ENCODE data around the gene ABLIM1. TPM values are rescaled to one million over a fixed set of nuclear protein-coding genes. Genes with fewer than 3 reads are reported as not detected.
A peak's percentile ranks its signal among the peaks of the same experiment; 100 is the strongest.

The ABLIM1 gene
- total and polyA plus RNA-seq, 2 of the 13 experiments (the other 11 are each of a cell fraction or from before 2014, with no cell fraction given): 59.4 to 92.7 TPM

DNA sequence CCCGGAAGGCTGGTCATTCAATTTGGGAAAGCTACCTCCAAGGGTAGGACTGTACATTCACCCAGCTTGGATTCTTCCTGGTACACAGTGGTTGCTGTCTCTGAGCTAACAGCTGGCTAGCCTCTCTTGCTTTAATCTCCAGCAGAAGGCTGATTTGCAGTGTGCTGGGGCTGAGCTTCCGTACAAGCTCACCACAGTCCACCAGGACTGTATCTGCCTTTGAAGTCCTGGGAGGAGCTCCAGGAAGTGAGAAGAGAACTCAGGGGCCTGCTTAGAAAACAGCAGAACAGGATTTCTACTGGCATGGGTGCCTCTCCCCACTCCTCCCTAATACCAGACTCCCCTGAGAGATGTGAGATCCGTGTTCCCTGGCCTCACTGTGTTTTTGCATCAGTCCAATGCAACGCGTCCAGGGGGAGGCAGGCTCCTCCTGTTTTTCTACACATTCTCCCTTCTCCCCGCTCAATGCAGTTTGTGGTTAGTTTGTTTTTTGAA is 260.4 kb downstream of the ABLIM1 start:
- TF ChIP-seq HOXA7 (CRISPR knock-in tag; IDR thresholded peaks at IDR 0.05) (no peak), ZNF746 (CRISPR knock-in tag; IDR thresholded peaks at IDR 0.05) (no peak), IKZF4 (CRISPR knock-in tag; IDR thresholded peaks at IDR 0.05; ENCODE audit: borderline replicate concordance, low read depth, not compliant biosample characterization) (no peak), ZNF230 (CRISPR knock-in tag; IDR thresholded peaks at IDR 0.05) (no peak), DNMT1 (CRISPR knock-in tag; IDR thresholded peaks at IDR 0.05) (no peak), ZFP90 (CRISPR knock-in tag; IDR thresholded peaks at IDR 0.05; ENCODE audit: borderline replicate concordance) (no peak), HINFP (CRISPR knock-in tag; IDR thresholded peaks at IDR 0.05; ENCODE audit: low read depth) (no peak), NPAS2 (CRISPR knock-in tag; IDR thresholded peaks at IDR 0.05; ENCODE audit: borderline replicate concordance) (no peak), ZNF44 (CRISPR knock-in tag; IDR thresholded peaks at IDR 0.05) (no peak), SMYD3 (CRISPR knock-in tag; IDR thresholded peaks at IDR 0.05) (no peak), MED13 (CRISPR knock-in tag; IDR thresholded peaks at IDR 0.05) (no peak), ADNP (CRISPR knock-in tag; IDR thresholded peaks at IDR 0.05) (no peak), PITX1 (CRISPR knock-in tag; IDR thresholded peaks at IDR 0.05) (no peak), SETDB1 (CRISPR knock-in tag; IDR thresholded peaks at IDR 0.05; ENCODE audit: borderline replicate concordance) (no peak), ZNF33B (CRISPR knock-in tag; IDR thresholded peaks at IDR 0.05) (no peak), PAWR (CRISPR knock-in tag; IDR thresholded peaks at IDR 0.05; ENCODE audit: borderline replicate concordance) (no peak), CEBPB (IDR thresholded peaks at IDR 0.05; ENCODE audit: borderline replicate concordance, low read depth, low read length) (no peak), CC2D1A (CRISPR knock-in tag; IDR thresholded peaks at IDR 0.05) (no peak), KLF16 (CRISPR knock-in tag; IDR thresholded peaks at IDR 0.05) (no peak)
- TF ChIP-seq, protein P1, sequence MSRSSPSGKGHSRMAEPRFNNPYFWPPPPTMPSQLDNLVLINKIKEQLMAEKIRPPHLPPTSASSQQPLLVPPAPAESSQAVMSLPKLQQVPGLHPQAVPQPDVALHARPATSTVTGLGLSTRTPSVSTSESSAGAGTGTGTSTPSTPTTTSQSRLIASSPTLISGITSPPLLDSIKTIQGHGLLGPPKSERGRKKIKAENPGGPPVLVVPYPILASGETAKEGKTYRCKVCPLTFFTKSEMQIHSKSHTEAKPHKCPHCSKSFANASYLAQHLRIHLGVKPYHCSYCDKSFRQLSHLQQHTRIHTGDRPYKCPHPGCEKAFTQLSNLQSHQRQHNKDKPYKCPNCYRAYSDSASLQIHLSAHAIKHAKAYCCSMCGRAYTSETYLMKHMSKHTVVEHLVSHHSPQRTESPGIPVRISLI (CRISPR knock-in tag; IDR thresholded peaks at IDR 0.05; ENCODE audit: borderline replicate concordance): no peak
- intact Hi-C loops (cut with micrococcal nuclease; ENCODE audit: unreplicated experiment): no loop called here
- CTCF ChIA-PET (ENCODE audit: low intra/inter-chr PET ratio, low total read pairs): no interaction called here
- DNase-seq (ENCODE audit: low spot score): no peak
- BruUV-seq (replicated peaks): no TSS peak
- WGBS (ENCODE audit: low lambda C conversion rate): 24% methylated on average over 5 of the region's 6 CpGs
- Histone ChIP-seq H3K9ac (ENCODE audit: insufficient read depth, low read depth, low read length) (no peak overlapping the region), H3K4me2 (ENCODE audit: low read depth, low read length) (no peak overlapping the region), H4K20me1 (ENCODE audit: insufficient read depth, low read length) (no peaks in the 10 kb centered on the region), H3K79me2 (ENCODE audit: insufficient read depth, low read length) (no peaks in the 10 kb centered on the region), H3K27me3 (ENCODE audit: control insufficient read depth in 1 of 2, insufficient read depth in 2 of 2, low read length in 2 of 2) (peaks cover 5 to 76% of the 10 kb centered on the region in 2 experiments; a peak in 4 of 5 replicates), H3K27ac (ENCODE audit: extremely low read length, insufficient read depth, low read length) (no peak overlapping the region), H3K4me1 (ENCODE audit: insufficient read depth, low read length) (no peaks in the 10 kb centered on the region), H2AFZ (ENCODE audit: low read length) (no peak overlapping the region), H3K36me3 (replicated peaks in 1 of 2; ENCODE audit: control insufficient read depth in 1 of 2, insufficient read depth in 2 of 2, low read length in 2 of 2) (no peaks in the 10 kb centered on the region), H3K9me3 (ENCODE audit: low read length) (no peaks in the 10 kb centered on the region), H3K4me3 (replicated peaks in 1 of 3; ENCODE audit: insufficient read depth in 1 of 3, low read depth in 2 of 3, low read length in 3 of 3) (no peak overlapping the region)
- in situ Hi-C loops (cut with HindIII; ENCODE audit: extremely low pct_ligation_motif_present, low pct_unique_long_range_greater_than_20kb): no loop called here
- peak; percentile 57 for ATAC-seq
- POLR2A ChIA-PET: no interaction called here
- no peak for FAIRE-seq

Data from HepG2 (cell line).